ENCODE data around the gene LPP. TPM values are rescaled to one million over a fixed set of nuclear protein-coding genes. Genes with fewer than 3 reads are reported as not detected.
"Not testable (repeated sequence)": the region's sequence is repeated elsewhere in the genome, so short reads cannot be mapped to it uniquely, and the experiment has no call there.

Gene LPP
- total RNA-seq, 1 donor from 2014 or later, result 222 TPM

DNA sequence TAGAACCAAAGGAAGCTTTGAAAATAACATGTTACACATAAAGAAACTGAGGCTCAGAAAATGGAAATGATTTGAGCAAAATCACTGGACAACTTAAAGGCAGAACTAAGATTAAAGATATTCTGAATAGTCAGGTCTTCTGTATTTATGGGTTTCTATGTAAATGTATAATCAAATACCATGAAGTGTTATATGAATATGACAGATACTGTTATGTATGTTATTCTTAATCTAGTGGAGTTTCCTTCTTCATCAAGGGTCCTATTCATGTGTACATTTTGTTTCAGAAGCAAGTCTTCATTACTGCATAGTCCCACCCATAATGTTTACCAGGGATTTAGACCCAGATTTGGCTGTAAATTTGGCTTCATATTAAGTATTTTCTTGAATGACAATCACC is 547.0 kb downstream of the LPP start:
- no peaks in the 10 kb centered on the region for H3K27me3 ChIP-seq (ENCODE audit: insufficient read depth, low read length)
- Mint-ChIP-seq H3K4me3 (ENCODE audit: unreplicated experiment) (no peak overlapping the region), H3K36me3 (ENCODE audit: low read depth, unreplicated experiment) (no peaks in the 10 kb centered on the region), H3K4me1 (ENCODE audit: low read depth, unreplicated experiment) (peaks cover 1% of the 10 kb centered on the region), H3K27ac (ENCODE audit: unreplicated experiment) (no peak overlapping the region), H3K9me3 (ENCODE audit: unreplicated experiment) (no peaks in the 10 kb centered on the region), H3K27me3 (ENCODE audit: low read depth, unreplicated experiment) (no peaks in the 10 kb centered on the region)
- no peak overlapping the region for H3K27ac ChIP-seq (ENCODE audit: low read depth, low read length)
- no peak for FAIRE-seq
- DNase-seq (ENCODE audit: low read depth), result no peak
- H3K4me3 ChIP-seq (ENCODE audit: insufficient read depth, low read depth, low read length), result no peak overlapping the region
- H3K4me1 ChIP-seq (ENCODE audit: insufficient read depth, low read length), result no peaks in the 10 kb centered on the region
- H2AFZ ChIP-seq (ENCODE audit: low read depth, low read length), result no peak overlapping the region
- H3K9ac ChIP-seq (ENCODE audit: low read length), result no peak overlapping the region
- no peak overlapping the region for H3K4me2 ChIP-seq (ENCODE audit: low read length)
- TF ChIP-seq, protein P1, sequence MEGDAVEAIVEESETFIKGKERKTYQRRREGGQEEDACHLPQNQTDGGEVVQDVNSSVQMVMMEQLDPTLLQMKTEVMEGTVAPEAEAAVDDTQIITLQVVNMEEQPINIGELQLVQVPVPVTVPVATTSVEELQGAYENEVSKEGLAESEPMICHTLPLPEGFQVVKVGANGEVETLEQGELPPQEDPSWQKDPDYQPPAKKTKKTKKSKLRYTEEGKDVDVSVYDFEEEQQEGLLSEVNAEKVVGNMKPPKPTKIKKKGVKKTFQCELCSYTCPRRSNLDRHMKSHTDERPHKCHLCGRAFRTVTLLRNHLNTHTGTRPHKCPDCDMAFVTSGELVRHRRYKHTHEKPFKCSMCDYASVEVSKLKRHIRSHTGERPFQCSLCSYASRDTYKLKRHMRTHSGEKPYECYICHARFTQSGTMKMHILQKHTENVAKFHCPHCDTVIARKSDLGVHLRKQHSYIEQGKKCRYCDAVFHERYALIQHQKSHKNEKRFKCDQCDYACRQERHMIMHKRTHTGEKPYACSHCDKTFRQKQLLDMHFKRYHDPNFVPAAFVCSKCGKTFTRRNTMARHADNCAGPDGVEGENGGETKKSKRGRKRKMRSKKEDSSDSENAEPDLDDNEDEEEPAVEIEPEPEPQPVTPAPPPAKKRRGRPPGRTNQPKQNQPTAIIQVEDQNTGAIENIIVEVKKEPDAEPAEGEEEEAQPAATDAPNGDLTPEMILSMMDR (IDR thresholded peaks at IDR 0.05; ENCODE audit: insufficient read depth, low read depth, low read length), result no peak
- no peak for TF ChIP-seq EZH2 (IDR thresholded peaks at IDR 0.05; ENCODE audit: insufficient read depth, low read length)
- H3K9me3 ChIP-seq (ENCODE audit: insufficient read depth, low read depth, low read length), result no peaks in the 10 kb centered on the region
- H3K79me2 ChIP-seq (ENCODE audit: insufficient read depth, low read length), result peaks cover 49% of the 10 kb centered on the region
- H3K36me3 ChIP-seq (ENCODE audit: insufficient read depth, low read length), result no peaks in the 10 kb centered on the region
- H4K20me1 ChIP-seq (ENCODE audit: insufficient read depth, low read length), result peaks cover 65% of the 10 kb centered on the region

GRCh38 chr3:188701485-188701969 is 547.6 kb downstream of the LPP start:
- FAIRE-seq (no peak), DNase-seq (ENCODE audit: low read depth) (no peak)
- Mint-ChIP-seq H3K9me3 (ENCODE audit: unreplicated experiment) (no peaks in the 10 kb centered on the region), H3K4me1 (ENCODE audit: low read depth, unreplicated experiment) (no peaks in the 10 kb centered on the region), H3K4me3 (ENCODE audit: unreplicated experiment) (no peak overlapping the region), H3K27ac (ENCODE audit: unreplicated experiment) (no peak overlapping the region), H3K27me3 (ENCODE audit: low read depth, unreplicated experiment) (no peaks in the 10 kb centered on the region), H3K36me3 (ENCODE audit: low read depth, unreplicated experiment) (no peaks in the 10 kb centered on the region)
- H3K36me3 ChIP-seq (ENCODE audit: insufficient read depth, low read length), result no peaks in the 10 kb centered on the region
- H3K27me3 ChIP-seq (ENCODE audit: insufficient read depth, low read length), result no peaks in the 10 kb centered on the region
- H3K4me1 ChIP-seq (ENCODE audit: insufficient read depth, low read length), result no peaks in the 10 kb centered on the region
- H3K79me2 ChIP-seq (ENCODE audit: insufficient read depth, low read length), result peaks cover 49% of the 10 kb centered on the region
- H3K9me3 ChIP-seq (ENCODE audit: insufficient read depth, low read depth, low read length), result no peaks in the 10 kb centered on the region
- peaks cover 65% of the 10 kb centered on the region for H4K20me1 ChIP-seq (ENCODE audit: insufficient read depth, low read length)
- H2AFZ ChIP-seq (ENCODE audit: low read depth, low read length), result no peak overlapping the region
- no peak overlapping the region for H3K9ac ChIP-seq (ENCODE audit: low read length)
- no peak overlapping the region for H3K4me2 ChIP-seq (ENCODE audit: low read length)
- no peak overlapping the region for H3K27ac ChIP-seq (ENCODE audit: low read depth, low read length)
- H3K4me3 ChIP-seq (ENCODE audit: insufficient read depth, low read depth, low read length), result no peak overlapping the region
- TF ChIP-seq, protein P1 (IDR thresholded peaks at IDR 0.05; ENCODE audit: insufficient read depth, low read depth, low read length), result no peak
- no peak for TF ChIP-seq EZH2 (IDR thresholded peaks at IDR 0.05; ENCODE audit: insufficient read depth, low read length)

DNA sequence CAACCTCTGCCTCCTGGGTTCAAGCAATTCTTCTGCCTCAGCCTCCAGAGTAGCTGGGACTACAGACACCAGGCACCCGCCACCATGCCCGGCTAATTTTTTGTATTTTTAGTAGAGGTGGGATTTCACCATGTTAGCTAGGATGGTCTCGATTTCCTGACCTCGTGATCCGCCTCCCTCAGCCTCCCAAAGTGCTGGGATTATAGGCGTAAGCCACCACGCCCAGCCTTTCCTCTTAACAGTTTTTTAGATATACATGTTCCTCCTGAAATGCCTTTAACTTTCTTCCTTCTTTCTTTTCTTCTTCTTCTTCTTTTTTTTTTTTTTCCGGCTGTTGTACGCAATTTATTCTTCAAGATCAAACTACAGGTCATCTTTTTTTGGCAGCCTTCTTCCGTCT is 548.1 kb downstream of the LPP start:
- not testable (repeated sequence) for H3K27ac Mint-ChIP-seq (ENCODE audit: unreplicated experiment); H3K4me3 ChIP-seq (ENCODE audit: insufficient read depth, low read depth, low read length); H3K4me1 Mint-ChIP-seq (ENCODE audit: low read depth, unreplicated experiment); H3K36me3 ChIP-seq (ENCODE audit: insufficient read depth, low read length); H2AFZ ChIP-seq (ENCODE audit: low read depth, low read length); H3K36me3 Mint-ChIP-seq (ENCODE audit: low read depth, unreplicated experiment); H3K27me3 Mint-ChIP-seq (ENCODE audit: low read depth, unreplicated experiment); DNase-seq (ENCODE audit: low read depth); H3K27ac ChIP-seq (ENCODE audit: low read depth, low read length); FAIRE-seq; H3K4me2 ChIP-seq (ENCODE audit: low read length); H3K9me3 ChIP-seq (ENCODE audit: insufficient read depth, low read depth, low read length); H3K27me3 ChIP-seq (ENCODE audit: insufficient read depth, low read length); H3K4me1 ChIP-seq (ENCODE audit: insufficient read depth, low read length); H3K9me3 Mint-ChIP-seq (ENCODE audit: unreplicated experiment); H3K4me3 Mint-ChIP-seq (ENCODE audit: unreplicated experiment); H3K9ac ChIP-seq (ENCODE audit: low read length)
- Histone ChIP-seq H3K79me2 (ENCODE audit: insufficient read depth, low read length) (peaks cover 47% of the 10 kb centered on the region), H4K20me1 (ENCODE audit: insufficient read depth, low read length) (peaks cover 65% of the 10 kb centered on the region)
